SH-SY5Y (cell line): ENCODE results near the gene DOCK9.

Experiments
- GATA2 ChIP-seq: IDR thresholded peaks from 2 replicates; pipeline ENCODE4 v1.6.1; 2011; ENCODE audit warnings: mild to moderate bottlenecking, low read depth, low read length
- GATA3 ChIP-seq: IDR thresholded peaks from 2 replicates; pipeline ENCODE4 v1.6.1; 2011; ENCODE audit warnings: low read depth, mild to moderate bottlenecking, low read length, moderate library complexity

DNA sequence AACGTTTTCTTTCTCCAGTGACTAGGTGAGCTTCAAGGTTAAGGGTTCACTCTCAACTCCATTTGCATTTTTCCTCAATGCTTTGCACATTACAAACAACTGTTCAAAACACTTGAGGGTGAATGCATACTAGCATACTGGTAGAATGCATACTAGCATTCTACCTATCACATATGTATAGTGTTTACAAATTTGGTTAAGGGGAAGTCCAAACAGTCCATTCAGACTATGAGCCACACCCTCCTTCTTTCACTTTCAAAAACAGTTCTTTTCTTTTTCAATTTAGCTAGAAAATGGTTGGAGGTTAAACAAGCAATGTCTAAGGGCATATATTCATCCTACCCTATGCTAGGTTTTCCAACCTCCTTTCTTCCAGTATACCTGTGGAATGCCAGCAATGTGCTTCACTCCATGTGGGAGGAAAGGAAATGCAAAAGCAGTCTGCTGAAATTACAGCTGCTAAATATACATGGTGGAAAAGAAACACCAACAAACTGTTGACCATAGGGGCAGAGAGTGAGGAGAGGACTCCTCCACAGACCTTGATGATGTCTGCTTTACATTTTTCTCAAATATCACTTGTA, 102.6 kb downstream of the DOCK9 start:
- no peak for TF ChIP-seq GATA2
- TF ChIP-seq GATA3, result no peak
